C4-2B (cell line): ENCODE measurements around the gene CCDC28A.

Source experiments
- CTCF ChIP-seq: fragments of 450-650 bp; conservative IDR thresholded peaks from 2 replicates; pipeline ENCODE4 v1.5.1; 2017; ENCODE audit warnings: mild to moderate bottlenecking
- ZFX ChIP-seq: fragments of 450-650 bp; IDR thresholded peaks from 2 replicates; pipeline ENCODE4 v1.6.1; 2017

DNA sequence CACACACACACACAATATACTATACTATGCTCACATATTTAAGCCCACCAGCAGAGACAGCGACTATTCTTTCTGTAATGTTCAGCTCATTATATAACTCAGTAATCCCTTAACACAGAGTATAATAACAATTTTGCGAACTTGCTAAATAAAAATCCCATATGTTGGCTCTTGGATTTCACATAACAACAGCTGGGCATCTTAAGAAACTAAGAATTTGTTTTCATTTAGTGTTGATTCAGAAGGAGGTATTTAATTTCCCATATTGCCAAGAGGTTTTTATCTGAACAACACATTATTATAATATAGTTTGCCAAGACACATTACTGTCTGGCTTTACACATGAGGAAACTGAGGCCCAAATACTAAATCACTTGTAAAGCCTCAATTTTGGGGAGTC lies 29.8 kb downstream of the CCDC28A start:
- TF ChIP-seq CTCF: no peak
- no peak for TF ChIP-seq ZFX
